ENCODE results near the gene ITLN2. TPM values are rescaled to one million over a fixed set of nuclear protein-coding genes. Genes with fewer than 3 reads are reported as not detected.

The ITLN2 gene
- total RNA-seq, 1 experiment from 2014 or later, result 2.4 TPM

DNA sequence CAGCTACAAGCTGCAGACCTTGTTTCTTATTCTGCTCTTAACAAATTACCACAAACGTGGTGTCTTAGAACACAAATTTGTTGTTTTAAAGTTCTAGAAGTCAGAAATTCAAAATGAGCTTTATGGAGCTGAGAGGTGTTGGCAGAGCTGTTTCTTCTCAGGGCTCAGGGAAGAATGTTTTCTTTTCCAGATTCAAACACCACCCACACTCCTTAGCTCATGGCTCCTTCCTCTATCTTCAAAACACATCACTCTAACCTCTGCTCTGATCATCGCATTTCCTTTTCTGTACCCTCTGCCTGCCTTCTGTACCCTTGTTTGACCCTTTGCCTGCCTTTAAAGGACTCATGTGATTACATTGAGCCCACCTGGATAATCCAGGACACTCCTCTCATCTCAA lies 42.7 kb downstream of the ITLN2 start:
- no peaks in the 10 kb centered on the region for H3K79me2 ChIP-seq (ENCODE audit: insufficient read depth, low read length)
- no peak overlapping the region for H2BK120ac ChIP-seq (ENCODE audit: low read depth, low read length, poor library complexity, severe bottlenecking)
- WGBS (ENCODE audit: extremely low coverage, insufficient read length, low lambda C conversion rate), result no CpG with 5 or more reads among the region's 2 CpGs
- H3K27ac ChIP-seq (ENCODE audit: insufficient read length, low read depth, low read length), result no peak overlapping the region
- H3K4me1 ChIP-seq (ENCODE audit: insufficient read depth, low read length), result no peaks in the 10 kb centered on the region
- no peak overlapping the region for H2BK5ac ChIP-seq (ENCODE audit: insufficient read length, low read length)
- no peaks in the 10 kb centered on the region for H4K20me1 ChIP-seq (ENCODE audit: control insufficient read depth, insufficient read depth, insufficient read length)
- H3K36me3 Mint-ChIP-seq (ENCODE audit: insufficient read depth in 1 of 3, low read depth in 3 of 3), result no peaks in the 10 kb centered on the region
- H2AFZ ChIP-seq (ENCODE audit: low read length), result no peak overlapping the region
- H3K79me1 ChIP-seq (ENCODE audit: insufficient read depth, low read depth, low read length, poor library complexity, severe bottlenecking), result no peaks in the 10 kb centered on the region
- H2BK12ac ChIP-seq (ENCODE audit: insufficient read length, low read depth, low read length), result no peak overlapping the region
- no peak overlapping the region for H3K23ac ChIP-seq (ENCODE audit: insufficient read length, low read depth, low read length)
- no peaks in the 10 kb centered on the region for H3K9me3 Mint-ChIP-seq
- TF ChIP-seq, protein P1, sequence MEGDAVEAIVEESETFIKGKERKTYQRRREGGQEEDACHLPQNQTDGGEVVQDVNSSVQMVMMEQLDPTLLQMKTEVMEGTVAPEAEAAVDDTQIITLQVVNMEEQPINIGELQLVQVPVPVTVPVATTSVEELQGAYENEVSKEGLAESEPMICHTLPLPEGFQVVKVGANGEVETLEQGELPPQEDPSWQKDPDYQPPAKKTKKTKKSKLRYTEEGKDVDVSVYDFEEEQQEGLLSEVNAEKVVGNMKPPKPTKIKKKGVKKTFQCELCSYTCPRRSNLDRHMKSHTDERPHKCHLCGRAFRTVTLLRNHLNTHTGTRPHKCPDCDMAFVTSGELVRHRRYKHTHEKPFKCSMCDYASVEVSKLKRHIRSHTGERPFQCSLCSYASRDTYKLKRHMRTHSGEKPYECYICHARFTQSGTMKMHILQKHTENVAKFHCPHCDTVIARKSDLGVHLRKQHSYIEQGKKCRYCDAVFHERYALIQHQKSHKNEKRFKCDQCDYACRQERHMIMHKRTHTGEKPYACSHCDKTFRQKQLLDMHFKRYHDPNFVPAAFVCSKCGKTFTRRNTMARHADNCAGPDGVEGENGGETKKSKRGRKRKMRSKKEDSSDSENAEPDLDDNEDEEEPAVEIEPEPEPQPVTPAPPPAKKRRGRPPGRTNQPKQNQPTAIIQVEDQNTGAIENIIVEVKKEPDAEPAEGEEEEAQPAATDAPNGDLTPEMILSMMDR (conservative IDR thresholded peaks at IDR 0.05), result no peak
- peaks cover 5% of the 10 kb centered on the region for H3K27me3 Mint-ChIP-seq (ENCODE audit: low read depth)
- no peaks in the 10 kb centered on the region for H3K9me3 ChIP-seq (ENCODE audit: control insufficient read depth, low read depth, low read length)
- H3K27ac Mint-ChIP-seq, result no peak overlapping the region
- H3K4me2 ChIP-seq (ENCODE audit: insufficient read depth, insufficient read length, low read length), result no peak overlapping the region
- H4K8ac ChIP-seq (replicated peaks; ENCODE audit: insufficient read length, low read depth, low read length), result no peak overlapping the region
- no peak overlapping the region for H2BK15ac ChIP-seq (ENCODE audit: low read depth, low read length)
- H2AK5ac ChIP-seq (ENCODE audit: insufficient read length, low read length), result no peak overlapping the region
- H3K4ac ChIP-seq (ENCODE audit: low read depth, low read length), result no peak overlapping the region
- no peak overlapping the region for H3K4me3 Mint-ChIP-seq
- H3K14ac ChIP-seq (ENCODE audit: insufficient read depth, low read length), result no peak overlapping the region
- no peak overlapping the region for H3K18ac ChIP-seq (ENCODE audit: insufficient read length, low read depth, low read length)
- H3T11ph ChIP-seq (ENCODE audit: low read length), result no peak overlapping the region
- no peak overlapping the region for H2BK20ac ChIP-seq (ENCODE audit: low read depth, low read length, poor library complexity, severe bottlenecking)
- H3K9ac ChIP-seq (ENCODE audit: extremely low read depth, insufficient read length, low read length), result no peak overlapping the region
- H3K4me1 Mint-ChIP-seq, result peaks cover 19 to 23% of the 10 kb centered on the region in 2 experiments
- no peaks in the 10 kb centered on the region for H3K27me3 ChIP-seq (ENCODE audit: insufficient read depth, low read length)
- no peaks in the 10 kb centered on the region for H3K23me2 ChIP-seq (ENCODE audit: insufficient read length, low read depth, low read length, poor library complexity, severe bottlenecking)
- no peak overlapping the region for H3K56ac ChIP-seq (ENCODE audit: insufficient read length, low read depth, low read length)
- DNase-seq, result no peak
- H4K91ac ChIP-seq (ENCODE audit: insufficient read length, low read depth, low read length), result no peak overlapping the region
- no peak overlapping the region for H4K5ac ChIP-seq (ENCODE audit: insufficient read length, low read depth, low read length)
